Tibial nerve (tissue), 4 donors: ENCODE measurements around the gene FTCD.

Experiments used
- EP300 ChIP-seq, 2 donors: sonication (generic); formaldehyde crosslinking; IDR thresholded peaks; one replicate each; pipeline ENCODE4 v1.6.1; 2017; ENCODE audit warnings: antibody characterized with exemption in 2 of 2, mild to moderate bottlenecking in 1 of 2
- POLR2A ChIP-seq, 2 donors: fragments of 450-650 bp; IDR thresholded peaks; one replicate each; pipeline ENCODE4 v1.6.1; 2017; ENCODE audit warnings: antibody characterized with exemption in 2 of 2, mild to moderate bottlenecking in 2 of 2, moderate library complexity in 2 of 2
- TF ChIP-seq, protein P1 (sequence below), 5 experiments: fragments of 200-600 bp in 3 of 5; fragments of 450-650 bp in 2 of 5; sonication (generic) in 3 of 5; IDR thresholded peaks; one replicate each; pipeline ENCODE4 v1.5.1; 2016 to 2019; ENCODE audit warnings: antibody characterized with exemption in 5 of 5, mild to moderate bottlenecking in 3 of 5, moderate library complexity in 2 of 5

DNA sequence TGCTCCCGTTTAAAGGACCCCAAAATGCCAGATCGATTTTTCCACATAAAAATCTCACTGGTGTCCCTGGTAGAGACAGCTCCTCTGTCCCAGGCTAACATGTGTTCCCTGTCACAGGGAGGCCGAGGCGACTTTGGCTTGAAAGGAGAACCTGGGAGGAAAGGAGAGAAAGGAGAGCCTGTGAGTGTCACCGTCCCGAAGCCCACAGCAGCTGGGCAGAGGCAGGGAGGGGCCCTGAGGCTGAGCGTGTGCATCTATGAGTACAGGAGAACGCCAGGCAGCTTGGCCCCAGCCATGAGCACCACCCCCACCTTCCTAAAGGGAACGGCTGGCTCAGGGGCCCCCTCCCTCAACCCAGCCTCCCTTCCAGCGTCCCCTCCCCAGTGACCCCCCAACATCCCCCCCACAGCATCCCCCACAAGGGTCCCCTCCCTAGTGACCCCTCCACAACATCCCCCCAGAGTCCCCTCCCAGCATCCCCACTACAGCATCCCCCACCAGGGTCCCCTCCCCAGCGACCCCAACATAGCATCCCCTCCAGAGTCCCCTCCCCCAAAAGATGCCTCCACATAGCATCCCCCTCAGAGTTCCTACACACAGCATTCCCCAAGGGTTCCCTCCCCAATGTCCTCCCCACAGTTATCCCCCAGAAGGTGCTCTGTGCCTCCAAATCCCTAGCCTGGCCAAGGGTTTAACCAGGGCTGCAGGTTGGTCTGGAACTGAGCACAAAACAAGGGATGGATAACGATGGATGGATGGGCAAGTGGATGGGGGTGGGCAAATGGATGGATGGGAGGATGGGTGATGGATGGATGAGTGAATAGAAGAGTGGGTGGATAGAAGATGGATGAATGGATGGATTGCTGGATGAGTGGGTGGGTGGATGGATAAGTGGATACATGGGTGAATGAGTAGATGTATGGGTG lies 32.4 kb downstream of the FTCD start:
- TF ChIP-seq, protein P1, sequence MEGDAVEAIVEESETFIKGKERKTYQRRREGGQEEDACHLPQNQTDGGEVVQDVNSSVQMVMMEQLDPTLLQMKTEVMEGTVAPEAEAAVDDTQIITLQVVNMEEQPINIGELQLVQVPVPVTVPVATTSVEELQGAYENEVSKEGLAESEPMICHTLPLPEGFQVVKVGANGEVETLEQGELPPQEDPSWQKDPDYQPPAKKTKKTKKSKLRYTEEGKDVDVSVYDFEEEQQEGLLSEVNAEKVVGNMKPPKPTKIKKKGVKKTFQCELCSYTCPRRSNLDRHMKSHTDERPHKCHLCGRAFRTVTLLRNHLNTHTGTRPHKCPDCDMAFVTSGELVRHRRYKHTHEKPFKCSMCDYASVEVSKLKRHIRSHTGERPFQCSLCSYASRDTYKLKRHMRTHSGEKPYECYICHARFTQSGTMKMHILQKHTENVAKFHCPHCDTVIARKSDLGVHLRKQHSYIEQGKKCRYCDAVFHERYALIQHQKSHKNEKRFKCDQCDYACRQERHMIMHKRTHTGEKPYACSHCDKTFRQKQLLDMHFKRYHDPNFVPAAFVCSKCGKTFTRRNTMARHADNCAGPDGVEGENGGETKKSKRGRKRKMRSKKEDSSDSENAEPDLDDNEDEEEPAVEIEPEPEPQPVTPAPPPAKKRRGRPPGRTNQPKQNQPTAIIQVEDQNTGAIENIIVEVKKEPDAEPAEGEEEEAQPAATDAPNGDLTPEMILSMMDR (IDR thresholded peaks at IDR 0.05): no peak
- TF ChIP-seq POLR2A (IDR thresholded peaks at IDR 0.05) (no peak), EP300 (IDR thresholded peaks at IDR 0.05) (no peak)
